Amygdala (tissue), 56 donors: ENCODE measurements around the gene PDIA4.
"Not testable (repeated sequence)": the region's sequence is repeated elsewhere in the genome, so short reads cannot be mapped to it uniquely, and the experiment has no call there.

Source experiments
- DNase-seq, 56 donors: peaks; one replicate each; lab custom pipeline; 2025; lab: John Stamatoyannopoulos, UW

Gene PDIA4

GRCh38 chr7:149004405-149005370 is 23.6 kb downstream of the PDIA4 start:
- DNase-seq: no peak

GRCh38 chr7:149003560-149004305 is 24.6 kb downstream of the PDIA4 start:
- DNase-seq: no peak

- no peak for DNase-seq
Measured at GRCh38 chr7:149003018-149003417, 25.3 kb downstream of the PDIA4 start.

- no peak for DNase-seq
Measured at GRCh38 chr7:149002604-149003003, 25.7 kb downstream of the PDIA4 start.

GRCh38 chr7:149001427-149002068 is 26.8 kb downstream of the PDIA4 start:
- no peak for DNase-seq

GRCh38 chr7:149000961-149001360 is 27.3 kb downstream of the PDIA4 start:
- DNase-seq: no peak

- no peak for DNase-seq
Measured at GRCh38 chr7:148999192-148999591, 29.1 kb downstream of the PDIA4 start.

- no peak for DNase-seq
Measured at GRCh38 chr7:148997497-148997896, 30.8 kb downstream of the PDIA4 start.

- no peak for DNase-seq
Measured at GRCh38 chr7:148994576-148994975, 33.7 kb downstream of the PDIA4 start.

- DNase-seq: no peak
Measured at GRCh38 chr7:148993193-148993592, 35.1 kb downstream of the PDIA4 start.

GRCh38 chr7:148991536-148991935 is 36.8 kb downstream of the PDIA4 start:
- DNase-seq: no peak

- peak in 1 of 56 donors; percentile 51 for DNase-seq
Measured at GRCh38 chr7:148987751-148988512, 40.4 kb downstream of the PDIA4 start.

- DNase-seq: peak in 53 of 56 donors; percentile 20 to 83 (median 67)
Measured at GRCh38 chr7:148987010-148987750, 41.1 kb downstream of the PDIA4 start.

- no peak for DNase-seq
Measured at GRCh38 chr7:148986742-148987009, 41.6 kb downstream of the PDIA4 start.

- peak in 48 of 56 donors; percentile 17 to 81 (median 47) for DNase-seq
Measured at GRCh38 chr7:148983200-148984146, 44.8 kb downstream of the PDIA4 start.

- peak in 5 of 56 donors; percentile 1 to 51 (median 33) for DNase-seq
Measured at GRCh38 chr7:148982654-148983199, 45.6 kb downstream of the PDIA4 start.

GRCh38 chr7:148979827-148980226 is 48.5 kb downstream of the PDIA4 start:
- DNase-seq: no peak

- not testable (repeated sequence) for DNase-seq
Measured at GRCh38 chr7:148979072-148979471, 49.2 kb downstream of the PDIA4 start.
